Thymus (tissue), 11 donors: ENCODE measurements around the gene RELB. TPM values are rescaled to one million over a fixed set of nuclear protein-coding genes. Genes with fewer than 3 reads are reported as not detected.

ENCODE experiments used
- DNase-seq, 9 donors: peaks; one replicate each; pipeline ENCODE4 v3.0.0-alpha.2; 2013; ENCODE audit warnings: low spot score in 9 of 9, low read depth in 6 of 9, missing footprints in 1 of 9
- H3K27ac ChIP-seq, 2 donors: one replicate each; pipeline ENCODE4 v1.5.1; 2013; ENCODE audit warnings: control low read depth in 1 of 2, low read depth in 1 of 2, low read length in 1 of 2, mild to moderate bottlenecking in 1 of 2, moderate library complexity in 1 of 2
- H3K27me3 ChIP-seq, 2 donors: one replicate each; pipeline ENCODE4 v1.5.1; 2013; ENCODE audit warnings: low read length in 1 of 2; ENCODE audit not compliant: control insufficient read depth in 2 of 2, insufficient read depth in 1 of 2
- H3K36me3 ChIP-seq, 2 donors: one replicate each; pipeline ENCODE4 v1.5.1; 2013; ENCODE audit warnings: low read length in 1 of 2, mild to moderate bottlenecking in 1 of 2, moderate library complexity in 1 of 2; ENCODE audit not compliant: control insufficient read depth in 2 of 2, insufficient read depth in 2 of 2
- H3K4me1 ChIP-seq, 2 donors: one replicate each; pipeline ENCODE4 v1.5.1; 2013; ENCODE audit warnings: low read length in 2 of 2; ENCODE audit not compliant: control insufficient read depth in 2 of 2, insufficient read depth in 2 of 2
- H3K4me3 ChIP-seq, 2 donors: one replicate each; pipeline ENCODE4 v1.5.1; 2013; ENCODE audit warnings: low read length in 2 of 2, control low read depth in 1 of 2, mild to moderate bottlenecking in 1 of 2
- H3K9me3 ChIP-seq, 2 donors: one replicate each; pipeline ENCODE4 v1.5.1; 2013; ENCODE audit warnings: low read length in 1 of 2, mild to moderate bottlenecking in 1 of 2; ENCODE audit not compliant: control insufficient read depth in 2 of 2, insufficient read depth in 1 of 2
- WGBS: extraction: QIAGEN DNeasy Blood & Tissue Kit; methylation state at CpG from one replicate; pipeline ENCODE4 v1.1.7; 2013; 5-methylcytosine and 5-hydroxymethylcytosine counted together
- polyA plus RNA-seq: library from polyadenylated mRNA; stranded (reverse); fragments of 200-250 nt; gene quantifications from one replicate; pipeline ENCODE4 v1.2.3, GENCODE V29; 2013
- total RNA-seq: library from RNA; stranded (reverse); fragments of 120-200 nt; gene quantifications from one replicate; pipeline ENCODE4 v1.2.4, GENCODE V29; 2013
- donor health status: healthy.

Gene RELB
- total and polyA plus RNA-seq, 2 donors = 16.9 to 24.1 TPM

GRCh38 chr19:45009625-45010255, 8.5 kb downstream of the RELB start:
- no peak overlapping the region for H3K4me3 ChIP-seq
- DNase-seq = no peak
- no peak overlapping the region for H3K27ac ChIP-seq
- H3K27me3 ChIP-seq = no peaks in the 10 kb centered on the region
- H3K9me3 ChIP-seq = no peaks in the 10 kb centered on the region
- peaks cover 0 to 7% of the 10 kb centered on the region in 2 donors for H3K36me3 ChIP-seq
- H3K4me1 ChIP-seq = no peaks in the 10 kb centered on the region
- WGBS = 96% methylated on average over 9 of the region's 9 CpGs

DNA sequence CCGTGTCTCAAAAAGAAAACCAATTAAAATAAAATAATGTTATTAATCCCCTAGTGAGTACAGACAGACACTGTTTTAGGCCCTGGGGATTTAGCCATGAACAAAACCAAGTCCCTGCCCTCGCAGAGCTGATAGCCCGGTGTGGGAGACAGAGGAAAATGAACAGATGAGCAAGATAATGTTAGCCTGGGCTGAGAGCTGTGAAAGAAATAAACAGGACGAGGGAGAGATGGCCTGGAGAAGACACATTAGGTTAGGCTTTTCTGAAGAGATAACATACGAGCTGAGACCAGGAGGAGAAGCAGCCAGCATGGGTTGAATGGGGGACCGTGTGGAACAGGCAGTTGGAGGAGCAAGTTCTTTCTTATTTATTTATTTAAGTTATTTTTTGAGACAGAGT, 9.0 kb downstream of the RELB start:
- DNase-seq = no peak
- Histone ChIP-seq H3K36me3 (peaks cover 0 to 9% of the 10 kb centered on the region in 2 donors), H3K27ac (no peak overlapping the region), H3K4me3 (no peak overlapping the region), H3K9me3 (no peaks in the 10 kb centered on the region), H3K27me3 (no peaks in the 10 kb centered on the region), H3K4me1 (no peaks in the 10 kb centered on the region)
- 93% methylated on average over 6 of the region's 6 CpGs for WGBS

- Histone ChIP-seq H3K27ac (no peak overlapping the region), H3K4me3 (no peak overlapping the region), H3K9me3 (no peaks in the 10 kb centered on the region), H3K36me3 (peaks cover 0 to 7% of the 10 kb centered on the region in 2 donors), H3K4me1 (no peaks in the 10 kb centered on the region), H3K27me3 (no peaks in the 10 kb centered on the region)
- 98% methylated on average over 42 of the region's 42 CpGs for WGBS
- no peak for DNase-seq
Observed at GRCh38 chr19:45011959-45012358, 10.7 kb downstream of the RELB start.

GRCh38 chr19:45016388-45017314, 15.4 kb downstream of the RELB start:
- peak in 5 of 9 donors; percentile 38 to 69 (median 42) for DNase-seq
- peaks cover 0 to 3% of the 10 kb centered on the region in 2 donors for H3K36me3 ChIP-seq
- peak overlapping the region in 1 of 2 donors; percentile 42 for H3K27ac ChIP-seq
- no peak overlapping the region for H3K4me3 ChIP-seq
- H3K9me3 ChIP-seq = no peaks in the 10 kb centered on the region
- 81% methylated on average over 13 of the region's 13 CpGs for WGBS
- no peaks in the 10 kb centered on the region for H3K27me3 ChIP-seq
- no peaks in the 10 kb centered on the region for H3K4me1 ChIP-seq

- Histone ChIP-seq H3K36me3 (peaks cover 0 to 6% of the 10 kb centered on the region in 2 donors), H3K9me3 (no peaks in the 10 kb centered on the region)
- WGBS = 96% methylated on average over 2 of the region's 2 CpGs
Observed at GRCh38 chr19:45019187-45019586, 17.9 kb downstream of the RELB start.

GRCh38 chr19:45020071-45020470, 18.8 kb downstream of the RELB start:
- Histone ChIP-seq H3K36me3 (peaks cover 0 to 7% of the 10 kb centered on the region in 2 donors), H3K27me3 (no peaks in the 10 kb centered on the region), H3K27ac (no peak overlapping the region), H3K4me1 (no peaks in the 10 kb centered on the region), H3K4me3 (no peak overlapping the region), H3K9me3 (no peaks in the 10 kb centered on the region)
- 95% methylated on average over 3 of the region's 3 CpGs for WGBS
- no peak for DNase-seq

More at GRCh38 chr19:45019187-45019586, 17.9 kb downstream of the RELB start:
- H3K4me3 ChIP-seq = no peak overlapping the region
- no peaks in the 10 kb centered on the region for H3K27me3 ChIP-seq
- H3K4me1 ChIP-seq = no peaks in the 10 kb centered on the region
- DNase-seq = no peak
- H3K27ac ChIP-seq = no peak overlapping the region

DNA sequence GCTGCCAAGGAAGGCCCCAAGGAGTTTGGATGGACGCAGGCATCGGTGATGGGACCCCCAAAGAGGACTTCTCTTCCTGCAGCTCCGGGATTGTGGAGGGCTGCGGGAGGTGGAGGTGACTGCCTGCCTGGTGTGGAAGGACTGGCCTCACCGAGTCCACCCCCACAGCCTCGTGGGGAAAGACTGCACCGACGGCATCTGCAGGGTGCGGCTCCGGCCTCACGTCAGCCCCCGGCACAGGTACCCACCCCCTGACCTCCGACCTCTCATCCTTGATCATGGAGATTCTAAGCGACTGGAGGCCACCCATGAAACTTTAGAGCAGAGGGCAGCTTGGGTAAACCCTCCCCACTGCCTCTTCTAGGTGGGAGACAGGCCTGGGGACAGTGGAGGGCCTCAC, 20.7 kb downstream of the RELB start:
- H3K36me3 ChIP-seq = peaks cover 0 to 6% of the 10 kb centered on the region in 2 donors
- DNase-seq = no peak
- no peaks in the 10 kb centered on the region for H3K27me3 ChIP-seq
- WGBS = 96% methylated on average over 14 of the region's 14 CpGs
- no peak overlapping the region for H3K27ac ChIP-seq
- H3K4me3 ChIP-seq = no peak overlapping the region
- no peaks in the 10 kb centered on the region for H3K4me1 ChIP-seq
- H3K9me3 ChIP-seq = no peaks in the 10 kb centered on the region

DNA sequence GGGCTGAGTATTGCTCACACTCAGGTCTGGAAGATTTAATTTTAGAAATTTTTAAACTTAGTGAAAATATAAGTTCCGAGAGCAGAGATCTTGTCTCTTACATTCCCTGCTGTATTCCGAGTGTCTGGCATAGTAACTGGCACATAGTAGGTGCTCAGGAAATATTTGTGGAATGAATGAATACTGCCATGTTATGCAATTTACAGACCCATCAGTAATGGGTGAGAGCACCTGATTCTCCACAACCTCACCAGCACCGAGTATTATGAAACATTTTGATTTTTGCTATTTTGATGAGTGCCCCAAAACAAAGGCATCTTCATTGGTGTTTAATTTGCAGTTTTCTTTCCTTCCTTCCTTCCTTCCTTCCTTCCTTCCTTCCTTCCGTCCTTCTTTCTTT, 21.8 kb downstream of the RELB start:
- DNase-seq = no peak
- Histone ChIP-seq H3K4me1 (no peaks in the 10 kb centered on the region), H3K9me3 (no peaks in the 10 kb centered on the region), H3K27me3 (no peaks in the 10 kb centered on the region), H3K27ac (no peak overlapping the region), H3K4me3 (no peak overlapping the region), H3K36me3 (peaks cover 3 to 6% of the 10 kb centered on the region in 2 donors)
- 94% methylated on average over 4 of the region's 4 CpGs for WGBS

DNA sequence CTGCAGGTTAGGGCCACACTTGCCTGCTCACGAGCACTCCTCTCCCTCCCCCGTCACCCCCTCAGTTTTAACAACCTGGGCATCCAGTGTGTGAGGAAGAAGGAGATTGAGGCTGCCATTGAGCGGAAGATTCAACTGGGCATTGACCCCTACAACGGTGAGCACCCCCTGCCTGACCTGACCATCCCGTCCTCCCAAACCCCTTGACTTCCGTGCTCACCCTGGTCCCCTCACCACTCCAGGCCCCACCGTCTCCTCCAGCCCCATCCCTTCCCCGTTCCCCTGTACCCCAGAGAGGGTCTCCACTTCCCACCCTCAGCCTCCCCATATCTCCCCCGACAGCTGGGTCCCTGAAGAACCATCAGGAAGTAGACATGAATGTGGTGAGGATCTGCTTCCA, 24.0 kb downstream of the RELB start:
- H3K9me3 ChIP-seq = no peaks in the 10 kb centered on the region
- peaks cover 9 to 11% of the 10 kb centered on the region in 2 donors for H3K36me3 ChIP-seq
- no peak overlapping the region for H3K27ac ChIP-seq
- no peaks in the 10 kb centered on the region for H3K27me3 ChIP-seq
- H3K4me1 ChIP-seq = no peaks in the 10 kb centered on the region
- H3K4me3 ChIP-seq = no peak overlapping the region
- no peak for DNase-seq
- 97% methylated on average over 9 of the region's 9 CpGs for WGBS
